Stomach (tissue), 4 donors: Measurements from ENCODE around the gene IL17REL.

Experiments used
- CTCF ChIP-seq, 7 experiments: fragments of 450-650 bp in 4 of 7; fragments of 200-600 bp in 3 of 7; sonication (generic) in 3 of 7; IDR thresholded peaks; one replicate each; pipeline ENCODE4 v1.5.1; 2016 to 2019; ENCODE audit warnings: antibody characterized with exemption in 7 of 7, control low read depth in 2 of 7, mild to moderate bottlenecking in 1 of 7
- POLR2A ChIP-seq, 4 donors: fragments of 450-650 bp; IDR thresholded peaks; one replicate each; pipeline ENCODE4 v1.6.1; 2016; ENCODE audit warnings: antibody characterized with exemption in 4 of 4, control low read depth in 2 of 4, mild to moderate bottlenecking in 1 of 4, moderate library complexity in 1 of 4
- POLR2AphosphoS5 ChIP-seq, 3 donors: sonication (generic); formaldehyde crosslinking; IDR thresholded peaks; one replicate each; pipeline ENCODE4 v1.6.1; 2016; ENCODE audit warnings: antibody characterized with exemption in 3 of 3

GRCh38 chr22:50041361-50042065, 28.9 kb upstream of the IL17REL start:
- TF ChIP-seq CTCF (IDR thresholded peaks at IDR 0.05): no peak
- TF ChIP-seq POLR2A (IDR thresholded peaks at IDR 0.05): no peak
- TF ChIP-seq POLR2AphosphoS5 (IDR thresholded peaks at IDR 0.05): no peak
